ENCODE results near the gene GALNT2. TPM values are rescaled to one million over a fixed set of nuclear protein-coding genes. Genes with fewer than 3 reads are reported as not detected.

The GALNT2 gene
- polyA plus RNA-seq, 1 of the 3 experiments (the other 2 are of a cell fraction), result 118 TPM

- TF ChIP-seq USF2 (IDR thresholded peaks at IDR 0.05; ENCODE audit: borderline replicate concordance, low read depth, low read length) (no peak), MXI1 (IDR thresholded peaks at IDR 0.05; ENCODE audit: low read depth, low read length) (no peak)
- Histone ChIP-seq H3F3A (replicated peaks; ENCODE audit: insufficient read depth) (no peaks in the 10 kb centered on the region), H3K27me3 (ENCODE audit: insufficient read depth) (no peaks in the 10 kb centered on the region), H4K20me1 (ENCODE audit: insufficient read depth) (0 out of 2 replicates have a peak, but pooled peaks cover 8% of the 10 kb centered on the region), H3K9me2 (no peaks in the 10 kb centered on the region), H2AFZ (ENCODE audit: low read depth) (no peak overlapping the region), H3K4me1 (ENCODE audit: control insufficient read depth in 1 of 2, insufficient read depth in 2 of 2, low read depth in 1 of 2, low read length in 1 of 2) (peaks cover 5 to 18% of the 10 kb centered on the region in 2 experiments; a peak in 3 of 4 replicates), H3K79me2 (ENCODE audit: insufficient read depth) (peaks cover 18% of the 10 kb centered on the region), H3K36me3 (replicated peaks in 1 of 2; ENCODE audit: control insufficient read depth in 1 of 2, insufficient read depth in 2 of 2, low read length in 1 of 2) (peaks cover 4 to 13% of the 10 kb centered on the region in 2 experiments), H3K4me2 (no peak overlapping the region), H3K4me3 (ENCODE audit: low read depth in 2 of 2, low read length in 1 of 2) (no peak overlapping the region), H3K9me3 (no peaks in the 10 kb centered on the region), H3K9ac (no peak overlapping the region), H3K27ac (ENCODE audit: low read depth in 2 of 2, low read length in 1 of 2) (no peak overlapping the region)
- DNase-seq, result no peak
- WGBS (ENCODE audit: low lambda C conversion rate), result 93% methylated on average over 5 of the region's 9 CpGs
- POLR2A ChIA-PET, result no interaction called here
- CTCF ChIA-PET, result interaction anchor here (1.2 to 1.6 kb wide), 2 partner anchors 10 to 90 kb away, joined by 3 read pairs; no protein-coding TSS in a partner anchor
Measured at GRCh38 chr1:230201445-230201844, 134.4 kb downstream of the GALNT2 start.

GRCh38 chr1:230204842-230205241 lies 137.8 kb downstream of the GALNT2 start:
- Histone ChIP-seq H3K4me3 (ENCODE audit: low read depth in 2 of 2, low read length in 1 of 2) (no peak overlapping the region), H3K9me2 (no peaks in the 10 kb centered on the region), H3K79me2 (ENCODE audit: insufficient read depth) (peaks cover 19% of the 10 kb centered on the region), H3K27ac (ENCODE audit: low read depth in 2 of 2, low read length in 1 of 2) (peak overlapping the region in 1 of 2 experiments; percentile 66; a peak in 1 of 4 replicates), H3K4me1 (ENCODE audit: control insufficient read depth in 1 of 2, insufficient read depth in 2 of 2, low read depth in 1 of 2, low read length in 1 of 2) (peaks cover 3 to 24% of the 10 kb centered on the region in 2 experiments; a peak in 3 of 4 replicates), H3K27me3 (ENCODE audit: insufficient read depth) (no peaks in the 10 kb centered on the region), H2AFZ (ENCODE audit: low read depth) (no peak overlapping the region), H4K20me1 (ENCODE audit: insufficient read depth) (0 out of 2 replicates have a peak, but pooled peaks cover 3% of the 10 kb centered on the region), H3K9ac (no peak overlapping the region), H3K36me3 (replicated peaks in 1 of 2; ENCODE audit: control insufficient read depth in 1 of 2, insufficient read depth in 2 of 2, low read length in 1 of 2) (peaks cover 4 to 13% of the 10 kb centered on the region in 2 experiments), H3K9me3 (no peaks in the 10 kb centered on the region), H3F3A (replicated peaks; ENCODE audit: insufficient read depth) (no peaks in the 10 kb centered on the region), H3K4me2 (no peak overlapping the region)
- CTCF ChIA-PET, result interaction anchor here (1.9 kb wide), 1 partner anchor 10 kb away, joined by 7 read pairs; no protein-coding TSS in a partner anchor
- POLR2A ChIA-PET, result no interaction called here
- no peak for DNase-seq
- TF ChIP-seq CTCF (IDR thresholded peaks at IDR 0.05), result no peak
- TF ChIP-seq SMC3 (IDR thresholded peaks at IDR 0.05; ENCODE audit: low read depth, low read length), result no peak
- TF ChIP-seq FOXJ3 (CRISPR knock-in tag; IDR thresholded peaks at IDR 0.05), result no peak
- no peak for TF ChIP-seq TEAD4 (IDR thresholded peaks at IDR 0.05; ENCODE audit: borderline replicate concordance, insufficient read depth)
- TF ChIP-seq PBX3 (IDR thresholded peaks at IDR 0.05), result no peak
- TF ChIP-seq USF2 (IDR thresholded peaks at IDR 0.05; ENCODE audit: borderline replicate concordance, low read depth, low read length), result no peak
- TF ChIP-seq RAD21 (IDR thresholded peaks at IDR 0.05; ENCODE audit: low read length), result no peak
- no peak for TF ChIP-seq ELF1 (IDR thresholded peaks at IDR 0.05)
- TF ChIP-seq EP300 (IDR thresholded peaks at IDR 0.05; ENCODE audit: borderline replicate concordance in 1 of 2, low read depth in 1 of 2, low read length in 1 of 2), result no peak
- TF ChIP-seq FOSL2 (IDR thresholded peaks at IDR 0.05; ENCODE audit: borderline replicate concordance, low read depth), result no peak
- no peak for TF ChIP-seq TAF1 (IDR thresholded peaks at IDR 0.05; ENCODE audit: borderline replicate concordance, low read depth, low read length)
- TF ChIP-seq POLR2AphosphoS5 (IDR thresholded peaks at IDR 0.05; ENCODE audit: low read depth, low read length), result no peak
- no peak for TF ChIP-seq MXI1 (IDR thresholded peaks at IDR 0.05; ENCODE audit: low read depth, low read length)
- WGBS (ENCODE audit: low lambda C conversion rate), result 83% methylated on average over 3 of the region's 3 CpGs
